Measurements from ENCODE around the gene RERE. TPM values are rescaled to one million over a fixed set of nuclear protein-coding genes. Genes with fewer than 3 reads are reported as not detected.

The RERE gene
- total and polyA plus RNA-seq, 2 experiments from 2014 or later, result 148 to 170 TPM

DNA sequence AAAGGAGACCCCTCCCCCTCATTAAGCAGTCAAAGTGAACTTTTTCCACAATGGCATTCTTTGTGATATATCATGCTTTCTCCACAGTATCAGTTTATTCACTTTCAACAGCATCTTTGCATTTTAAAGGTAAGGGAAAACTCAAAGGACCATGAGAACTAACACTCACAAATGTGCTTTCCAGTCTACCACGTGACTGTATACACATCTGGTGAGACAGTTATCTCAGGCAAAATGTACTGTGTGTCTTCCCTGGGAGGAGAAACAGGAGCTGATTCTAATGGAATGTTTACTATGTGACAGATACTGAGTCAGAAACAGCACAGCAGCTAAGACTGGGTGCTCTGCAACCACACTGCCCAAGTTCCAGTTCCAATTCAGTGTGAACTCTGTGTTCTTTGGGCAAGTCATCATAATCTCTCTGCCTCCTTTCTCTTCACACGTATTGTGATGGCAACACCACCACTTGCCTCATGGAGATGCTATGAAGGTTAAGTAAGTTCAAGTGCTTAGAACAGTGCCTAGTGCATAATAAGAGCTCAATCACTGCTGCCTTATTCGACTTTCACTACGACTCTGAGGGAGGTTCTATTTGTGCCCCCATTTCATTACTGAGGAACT is 420.5 kb downstream of the RERE start:
- Histone ChIP-seq H3K4me3 (no peak overlapping the region), H3K27ac (ENCODE audit: low read depth) (peak overlapping the region; percentile 60), H3K36me3 (ENCODE audit: insufficient read depth) (no peaks in the 10 kb centered on the region), H3K9me2 (ENCODE audit: insufficient read depth) (no peaks in the 10 kb centered on the region), H3K4me2 (peak overlapping the region; percentile 31; the same call in 1 of the 2 replicates), H3F3A (replicated peaks; ENCODE audit: low read depth) (no peaks in the 10 kb centered on the region), H3K79me2 (replicated peaks; ENCODE audit: insufficient read depth) (peaks cover 95% of the 10 kb centered on the region), H3K27me3 (ENCODE audit: insufficient read depth) (no peaks in the 10 kb centered on the region), H4K20me1 (replicated peaks; ENCODE audit: insufficient read depth) (peaks cover 21% of the 10 kb centered on the region), H2AFZ (no peak overlapping the region), H3K4me1 (ENCODE audit: insufficient read depth) (peaks cover 34% of the 10 kb centered on the region)
- Mint-ChIP-seq H3K27me3 (ENCODE audit: insufficient read depth, low read depth, poor library complexity) (no peaks in the 10 kb centered on the region), H3K4me3 (no peak overlapping the region; the same call in 2 of the 3 replicates), H3K27ac (peak overlapping the region; percentile 87), H3K9me3 (no peaks in the 10 kb centered on the region), H3K4me1 (peaks cover 49% of the 10 kb centered on the region), H3K36me3 (ENCODE audit: low read depth) (peaks cover 3% of the 10 kb centered on the region)
- TF ChIP-seq CREB1 (CRISPR knock-in tag; IDR thresholded peaks at IDR 0.05; ENCODE audit: low read depth), result no peak
- TF ChIP-seq, protein P1, sequence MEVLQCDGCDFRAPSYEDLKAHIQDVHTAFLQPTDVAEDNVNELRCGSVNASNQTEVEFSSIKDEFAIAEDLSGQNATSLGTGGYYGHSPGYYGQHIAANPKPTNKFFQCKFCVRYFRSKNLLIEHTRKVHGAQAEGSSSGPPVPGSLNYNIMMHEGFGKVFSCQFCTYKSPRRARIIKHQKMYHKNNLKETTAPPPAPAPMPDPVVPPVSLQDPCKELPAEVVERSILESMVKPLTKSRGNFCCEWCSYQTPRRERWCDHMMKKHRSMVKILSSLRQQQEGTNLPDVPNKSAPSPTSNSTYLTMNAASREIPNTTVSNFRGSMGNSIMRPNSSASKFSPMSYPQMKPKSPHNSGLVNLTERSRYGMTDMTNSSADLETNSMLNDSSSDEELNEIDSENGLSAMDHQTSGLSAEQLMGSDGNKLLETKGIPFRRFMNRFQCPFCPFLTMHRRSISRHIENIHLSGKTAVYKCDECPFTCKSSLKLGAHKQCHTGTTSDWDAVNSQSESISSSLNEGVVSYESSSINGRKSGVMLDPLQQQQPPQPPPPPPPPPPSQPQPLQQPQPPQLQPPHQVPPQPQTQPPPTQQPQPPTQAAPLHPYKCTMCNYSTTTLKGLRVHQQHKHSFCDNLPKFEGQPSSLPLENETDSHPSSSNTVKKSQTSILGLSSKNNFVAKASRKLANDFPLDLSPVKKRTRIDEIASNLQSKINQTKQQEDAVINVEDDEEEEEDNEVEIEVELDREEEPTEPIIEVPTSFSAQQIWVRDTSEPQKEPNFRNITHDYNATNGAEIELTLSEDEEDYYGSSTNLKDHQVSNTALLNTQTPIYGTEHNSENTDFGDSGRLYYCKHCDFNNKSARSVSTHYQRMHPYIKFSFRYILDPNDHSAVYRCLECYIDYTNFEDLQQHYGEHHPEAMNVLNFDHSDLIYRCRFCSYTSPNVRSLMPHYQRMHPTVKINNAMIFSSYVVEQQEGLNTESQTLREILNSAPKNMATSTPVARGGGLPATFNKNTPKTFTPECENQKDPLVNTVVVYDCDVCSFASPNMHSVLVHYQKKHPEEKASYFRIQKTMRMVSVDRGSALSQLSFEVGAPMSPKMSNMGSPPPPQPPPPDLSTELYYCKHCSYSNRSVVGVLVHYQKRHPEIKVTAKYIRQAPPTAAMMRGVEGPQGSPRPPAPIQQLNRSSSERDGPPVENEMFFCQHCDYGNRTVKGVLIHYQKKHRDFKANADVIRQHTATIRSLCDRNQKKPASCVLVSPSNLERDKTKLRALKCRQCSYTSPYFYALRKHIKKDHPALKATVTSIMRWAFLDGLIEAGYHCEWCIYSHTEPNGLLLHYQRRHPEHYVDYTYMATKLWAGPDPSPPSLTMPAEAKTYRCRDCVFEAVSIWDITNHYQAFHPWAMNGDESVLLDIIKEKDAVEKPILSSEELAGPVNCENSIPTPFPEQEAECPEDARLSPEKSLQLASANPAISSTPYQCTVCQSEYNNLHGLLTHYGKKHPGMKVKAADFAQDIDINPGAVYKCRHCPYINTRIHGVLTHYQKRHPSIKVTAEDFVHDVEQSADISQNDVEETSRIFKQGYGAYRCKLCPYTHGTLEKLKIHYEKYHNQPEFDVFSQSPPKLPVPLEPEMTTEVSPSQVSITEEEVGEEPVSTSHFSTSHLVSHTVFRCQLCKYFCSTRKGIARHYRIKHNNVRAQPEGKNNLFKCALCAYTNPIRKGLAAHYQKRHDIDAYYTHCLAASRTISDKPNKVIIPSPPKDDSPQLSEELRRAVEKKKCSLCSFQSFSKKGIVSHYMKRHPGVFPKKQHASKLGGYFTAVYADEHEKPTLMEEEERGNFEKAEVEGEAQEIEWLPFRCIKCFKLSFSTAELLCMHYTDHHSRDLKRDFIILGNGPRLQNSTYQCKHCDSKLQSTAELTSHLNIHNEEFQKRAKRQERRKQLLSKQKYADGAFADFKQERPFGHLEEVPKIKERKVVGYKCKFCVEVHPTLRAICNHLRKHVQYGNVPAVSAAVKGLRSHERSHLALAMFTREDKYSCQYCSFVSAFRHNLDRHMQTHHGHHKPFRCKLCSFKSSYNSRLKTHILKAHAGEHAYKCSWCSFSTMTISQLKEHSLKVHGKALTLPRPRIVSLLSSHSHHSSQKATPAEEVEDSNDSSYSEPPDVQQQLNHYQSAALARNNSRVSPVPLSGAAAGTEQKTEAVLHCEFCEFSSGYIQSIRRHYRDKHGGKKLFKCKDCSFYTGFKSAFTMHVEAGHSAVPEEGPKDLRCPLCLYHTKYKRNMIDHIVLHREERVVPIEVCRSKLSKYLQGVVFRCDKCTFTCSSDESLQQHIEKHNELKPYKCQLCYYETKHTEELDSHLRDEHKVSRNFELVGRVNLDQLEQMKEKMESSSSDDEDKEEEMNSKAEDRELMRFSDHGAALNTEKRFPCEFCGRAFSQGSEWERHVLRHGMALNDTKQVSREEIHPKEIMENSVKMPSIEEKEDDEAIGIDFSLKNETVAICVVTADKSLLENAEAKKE (CRISPR knock-in tag; IDR thresholded peaks at IDR 0.05), result no peak
- TF ChIP-seq JUNB (IDR thresholded peaks at IDR 0.05; ENCODE audit: unreplicated experiment), result no peak
- no peak for TF ChIP-seq EZH2phosphoT487 (IDR thresholded peaks at IDR 0.05; ENCODE audit: unreplicated experiment)
- no peak for TF ChIP-seq NANOG (IDR thresholded peaks at IDR 0.05; ENCODE audit: borderline replicate concordance)
- no peak for TF ChIP-seq STAT1 (IDR thresholded peaks at IDR 0.05; ENCODE audit: unreplicated experiment)
- TF ChIP-seq EZH2 (IDR thresholded peaks at IDR 0.05; ENCODE audit: low read depth, unreplicated experiment), result no peak
- TF ChIP-seq, protein P2, sequence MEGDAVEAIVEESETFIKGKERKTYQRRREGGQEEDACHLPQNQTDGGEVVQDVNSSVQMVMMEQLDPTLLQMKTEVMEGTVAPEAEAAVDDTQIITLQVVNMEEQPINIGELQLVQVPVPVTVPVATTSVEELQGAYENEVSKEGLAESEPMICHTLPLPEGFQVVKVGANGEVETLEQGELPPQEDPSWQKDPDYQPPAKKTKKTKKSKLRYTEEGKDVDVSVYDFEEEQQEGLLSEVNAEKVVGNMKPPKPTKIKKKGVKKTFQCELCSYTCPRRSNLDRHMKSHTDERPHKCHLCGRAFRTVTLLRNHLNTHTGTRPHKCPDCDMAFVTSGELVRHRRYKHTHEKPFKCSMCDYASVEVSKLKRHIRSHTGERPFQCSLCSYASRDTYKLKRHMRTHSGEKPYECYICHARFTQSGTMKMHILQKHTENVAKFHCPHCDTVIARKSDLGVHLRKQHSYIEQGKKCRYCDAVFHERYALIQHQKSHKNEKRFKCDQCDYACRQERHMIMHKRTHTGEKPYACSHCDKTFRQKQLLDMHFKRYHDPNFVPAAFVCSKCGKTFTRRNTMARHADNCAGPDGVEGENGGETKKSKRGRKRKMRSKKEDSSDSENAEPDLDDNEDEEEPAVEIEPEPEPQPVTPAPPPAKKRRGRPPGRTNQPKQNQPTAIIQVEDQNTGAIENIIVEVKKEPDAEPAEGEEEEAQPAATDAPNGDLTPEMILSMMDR (conservative IDR thresholded peaks at IDR 0.05; ENCODE audit: low read depth in 2 of 2), result no peak
- TF ChIP-seq, protein P3, sequence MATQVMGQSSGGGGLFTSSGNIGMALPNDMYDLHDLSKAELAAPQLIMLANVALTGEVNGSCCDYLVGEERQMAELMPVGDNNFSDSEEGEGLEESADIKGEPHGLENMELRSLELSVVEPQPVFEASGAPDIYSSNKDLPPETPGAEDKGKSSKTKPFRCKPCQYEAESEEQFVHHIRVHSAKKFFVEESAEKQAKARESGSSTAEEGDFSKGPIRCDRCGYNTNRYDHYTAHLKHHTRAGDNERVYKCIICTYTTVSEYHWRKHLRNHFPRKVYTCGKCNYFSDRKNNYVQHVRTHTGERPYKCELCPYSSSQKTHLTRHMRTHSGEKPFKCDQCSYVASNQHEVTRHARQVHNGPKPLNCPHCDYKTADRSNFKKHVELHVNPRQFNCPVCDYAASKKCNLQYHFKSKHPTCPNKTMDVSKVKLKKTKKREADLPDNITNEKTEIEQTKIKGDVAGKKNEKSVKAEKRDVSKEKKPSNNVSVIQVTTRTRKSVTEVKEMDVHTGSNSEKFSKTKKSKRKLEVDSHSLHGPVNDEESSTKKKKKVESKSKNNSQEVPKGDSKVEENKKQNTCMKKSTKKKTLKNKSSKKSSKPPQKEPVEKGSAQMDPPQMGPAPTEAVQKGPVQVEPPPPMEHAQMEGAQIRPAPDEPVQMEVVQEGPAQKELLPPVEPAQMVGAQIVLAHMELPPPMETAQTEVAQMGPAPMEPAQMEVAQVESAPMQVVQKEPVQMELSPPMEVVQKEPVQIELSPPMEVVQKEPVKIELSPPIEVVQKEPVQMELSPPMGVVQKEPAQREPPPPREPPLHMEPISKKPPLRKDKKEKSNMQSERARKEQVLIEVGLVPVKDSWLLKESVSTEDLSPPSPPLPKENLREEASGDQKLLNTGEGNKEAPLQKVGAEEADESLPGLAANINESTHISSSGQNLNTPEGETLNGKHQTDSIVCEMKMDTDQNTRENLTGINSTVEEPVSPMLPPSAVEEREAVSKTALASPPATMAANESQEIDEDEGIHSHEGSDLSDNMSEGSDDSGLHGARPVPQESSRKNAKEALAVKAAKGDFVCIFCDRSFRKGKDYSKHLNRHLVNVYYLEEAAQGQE (IDR thresholded peaks at IDR 0.05; ENCODE audit: unreplicated experiment), result no peak
- no peak for TF ChIP-seq ZNF331 (CRISPR knock-in tag; IDR thresholded peaks at IDR 0.05; ENCODE audit: low read depth)
- no peak for TF ChIP-seq POLR2AphosphoS5 (IDR thresholded peaks at IDR 0.05; ENCODE audit: low read depth)
- TF ChIP-seq, protein P4, sequence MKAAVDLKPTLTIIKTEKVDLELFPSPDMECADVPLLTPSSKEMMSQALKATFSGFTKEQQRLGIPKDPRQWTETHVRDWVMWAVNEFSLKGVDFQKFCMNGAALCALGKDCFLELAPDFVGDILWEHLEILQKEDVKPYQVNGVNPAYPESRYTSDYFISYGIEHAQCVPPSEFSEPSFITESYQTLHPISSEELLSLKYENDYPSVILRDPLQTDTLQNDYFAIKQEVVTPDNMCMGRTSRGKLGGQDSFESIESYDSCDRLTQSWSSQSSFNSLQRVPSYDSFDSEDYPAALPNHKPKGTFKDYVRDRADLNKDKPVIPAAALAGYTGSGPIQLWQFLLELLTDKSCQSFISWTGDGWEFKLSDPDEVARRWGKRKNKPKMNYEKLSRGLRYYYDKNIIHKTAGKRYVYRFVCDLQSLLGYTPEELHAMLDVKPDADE (IDR thresholded peaks at IDR 0.05), result no peak
- ATAC-seq (peak; percentile 31), DNase-seq (ENCODE audit: low spot score) (no peak)
